ENCODE results near the gene OGFOD1. TPM values are rescaled to one million over a fixed set of nuclear protein-coding genes. Genes with fewer than 3 reads are reported as not detected.

Gene OGFOD1
- polyA plus RNA-seq, 3 donors, result 8.2 to 37.9 (median 23.4) TPM

DNA sequence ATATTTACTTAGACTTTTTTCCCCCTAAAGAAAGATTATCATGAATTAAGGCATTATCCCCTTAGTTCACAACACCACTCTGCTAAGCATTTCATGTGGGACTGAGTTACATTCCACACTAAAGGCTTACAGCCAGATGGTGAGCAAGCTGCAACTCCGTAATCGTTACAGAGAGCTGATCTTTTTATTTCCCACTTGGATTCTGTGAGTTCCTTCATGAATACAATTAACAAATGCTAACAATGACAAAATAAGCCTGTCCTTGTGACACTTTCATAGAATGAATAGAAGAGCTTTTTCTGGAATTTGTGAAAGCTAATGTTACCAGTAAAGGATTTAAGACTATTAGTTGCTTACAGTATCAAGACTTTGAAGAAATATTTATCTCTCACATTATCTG, 8.7 kb downstream of the OGFOD1 start:
- peaks cover 69 to 85% of the 10 kb centered on the region in 2 donors for H3K36me3 Mint-ChIP-seq
- 100% methylated on average over 2 of the region's 2 CpGs for WGBS (ENCODE audit: insufficient coverage)

DNA sequence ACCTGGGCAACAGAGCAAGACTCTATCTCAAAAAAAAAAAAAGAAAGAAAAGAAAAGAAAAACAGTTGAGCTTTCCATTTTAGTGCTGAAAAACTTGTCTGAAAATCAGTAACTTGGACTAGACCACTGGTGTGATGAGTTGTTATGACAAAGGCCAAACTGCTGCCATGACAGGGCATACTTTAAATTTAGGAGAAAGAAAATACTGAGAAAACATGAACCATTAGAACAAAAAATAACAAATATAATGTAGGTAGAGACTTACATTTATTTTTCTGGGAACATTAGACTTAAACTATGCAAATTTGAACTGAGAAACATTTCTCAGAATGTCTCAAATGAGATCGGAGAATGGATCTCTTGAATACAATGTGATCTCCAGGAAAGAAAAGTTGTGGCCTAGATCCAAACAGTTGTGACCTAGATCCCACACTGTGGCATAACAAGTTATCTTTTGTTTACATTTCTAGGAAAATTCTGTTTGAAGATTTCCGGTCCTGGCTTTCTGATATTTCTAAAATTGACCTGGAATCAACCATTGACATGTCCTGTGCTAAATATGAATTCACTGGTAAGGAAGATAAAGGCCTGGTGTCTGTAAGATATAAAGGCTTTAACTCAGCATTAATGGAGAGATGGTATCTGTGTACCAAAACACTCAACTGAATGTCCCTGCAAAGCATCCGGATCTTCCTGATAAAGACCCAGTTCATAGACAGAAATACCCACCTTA, 10.9 kb downstream of the OGFOD1 start:
- Mint-ChIP-seq H3K4me3 (no peak overlapping the region), H3K27me3 (ENCODE audit: low read depth in 3 of 3) (no peaks in the 10 kb centered on the region), H3K27ac (no peak overlapping the region), H3K4me1 (no peaks in the 10 kb centered on the region), H3K9me3 (no peaks in the 10 kb centered on the region), H3K36me3 (peaks cover 68 to 88% of the 10 kb centered on the region in 2 donors)
- Histone ChIP-seq H4K20me1 (ENCODE audit: insufficient read depth, low read length) (no peaks in the 10 kb centered on the region), H2AFZ (ENCODE audit: insufficient read depth, low read depth, low read length, poor library complexity, severe bottlenecking) (no peak overlapping the region), H3K9me3 (replicated peaks in 1 of 2; ENCODE audit: control insufficient read depth in 1 of 2, insufficient read depth in 1 of 2, low read length in 2 of 2) (no peaks in the 10 kb centered on the region), H3K4me3 (replicated peaks in 1 of 3; ENCODE audit: low read depth in 2 of 3, low read length in 3 of 3) (no peak overlapping the region), H3K27me3 (ENCODE audit: control insufficient read depth in 2 of 2, insufficient read depth in 2 of 2, low read length in 2 of 2) (no peaks in the 10 kb centered on the region), H3K4me1 (ENCODE audit: control insufficient read depth in 1 of 2, insufficient read depth in 2 of 2, low read length in 2 of 2) (no peaks in the 10 kb centered on the region), H3K27ac (ENCODE audit: low read depth in 1 of 2, low read length in 2 of 2) (no peak overlapping the region), H3K4me2 (replicated peaks; ENCODE audit: extremely low read depth, low read length, poor library complexity, severe bottlenecking) (no peak overlapping the region), H3K79me2 (ENCODE audit: insufficient read depth, low read length) (no peaks in the 10 kb centered on the region), H3K36me3 (replicated peaks in 1 of 2; ENCODE audit: control insufficient read depth in 1 of 2, insufficient read depth in 2 of 2, low read length in 2 of 2) (peaks cover 62 to 94% of the 10 kb centered on the region in 2 donors), H3K9ac (ENCODE audit: insufficient read depth, low read length, poor library complexity, severe bottlenecking) (no peak overlapping the region)
- TF ChIP-seq, protein P1, sequence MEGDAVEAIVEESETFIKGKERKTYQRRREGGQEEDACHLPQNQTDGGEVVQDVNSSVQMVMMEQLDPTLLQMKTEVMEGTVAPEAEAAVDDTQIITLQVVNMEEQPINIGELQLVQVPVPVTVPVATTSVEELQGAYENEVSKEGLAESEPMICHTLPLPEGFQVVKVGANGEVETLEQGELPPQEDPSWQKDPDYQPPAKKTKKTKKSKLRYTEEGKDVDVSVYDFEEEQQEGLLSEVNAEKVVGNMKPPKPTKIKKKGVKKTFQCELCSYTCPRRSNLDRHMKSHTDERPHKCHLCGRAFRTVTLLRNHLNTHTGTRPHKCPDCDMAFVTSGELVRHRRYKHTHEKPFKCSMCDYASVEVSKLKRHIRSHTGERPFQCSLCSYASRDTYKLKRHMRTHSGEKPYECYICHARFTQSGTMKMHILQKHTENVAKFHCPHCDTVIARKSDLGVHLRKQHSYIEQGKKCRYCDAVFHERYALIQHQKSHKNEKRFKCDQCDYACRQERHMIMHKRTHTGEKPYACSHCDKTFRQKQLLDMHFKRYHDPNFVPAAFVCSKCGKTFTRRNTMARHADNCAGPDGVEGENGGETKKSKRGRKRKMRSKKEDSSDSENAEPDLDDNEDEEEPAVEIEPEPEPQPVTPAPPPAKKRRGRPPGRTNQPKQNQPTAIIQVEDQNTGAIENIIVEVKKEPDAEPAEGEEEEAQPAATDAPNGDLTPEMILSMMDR (IDR thresholded peaks at IDR 0.05), result no peak
- intact Hi-C loops (cut with micrococcal nuclease), result no loop called here
- DNase-seq, result no peak
- no CpG with 5 or more reads among the region's 3 CpGs for WGBS (ENCODE audit: insufficient coverage)

More for the DNA sequence above, 8.7 kb downstream of the OGFOD1 start:
- no peak for DNase-seq
- TF ChIP-seq, protein P1 (IDR thresholded peaks at IDR 0.05), result no peak
- Mint-ChIP-seq H3K27me3 (ENCODE audit: low read depth in 3 of 3) (no peaks in the 10 kb centered on the region), H3K4me1 (no peaks in the 10 kb centered on the region), H3K27ac (no peak overlapping the region), H3K9me3 (no peaks in the 10 kb centered on the region), H3K4me3 (no peak overlapping the region)
- no peaks in the 10 kb centered on the region for H3K79me2 ChIP-seq (ENCODE audit: insufficient read depth, low read length)
- intact Hi-C loops (cut with micrococcal nuclease), result no loop called here
- no peaks in the 10 kb centered on the region for H3K9me3 ChIP-seq (replicated peaks in 1 of 2; ENCODE audit: control insufficient read depth in 1 of 2, insufficient read depth in 1 of 2, low read length in 2 of 2)
- H2AFZ ChIP-seq (ENCODE audit: insufficient read depth, low read depth, low read length, poor library complexity, severe bottlenecking), result no peak overlapping the region
- no peak overlapping the region for H3K4me3 ChIP-seq (replicated peaks in 1 of 3; ENCODE audit: low read depth in 2 of 3, low read length in 3 of 3)
- no peak overlapping the region for H3K27ac ChIP-seq (ENCODE audit: low read depth in 1 of 2, low read length in 2 of 2)
- no peaks in the 10 kb centered on the region for H3K4me1 ChIP-seq (ENCODE audit: control insufficient read depth in 1 of 2, insufficient read depth in 2 of 2, low read length in 2 of 2)
- H3K36me3 ChIP-seq (replicated peaks in 1 of 2; ENCODE audit: control insufficient read depth in 1 of 2, insufficient read depth in 2 of 2, low read length in 2 of 2), result peaks cover 58 to 94% of the 10 kb centered on the region in 2 donors
- no peaks in the 10 kb centered on the region for H3K27me3 ChIP-seq (ENCODE audit: control insufficient read depth in 2 of 2, insufficient read depth in 2 of 2, low read length in 2 of 2)
- no peaks in the 10 kb centered on the region for H4K20me1 ChIP-seq (ENCODE audit: insufficient read depth, low read length)
- no peak overlapping the region for H3K4me2 ChIP-seq (replicated peaks; ENCODE audit: extremely low read depth, low read length, poor library complexity, severe bottlenecking)
- H3K9ac ChIP-seq (ENCODE audit: insufficient read depth, low read length, poor library complexity, severe bottlenecking), result no peak overlapping the region

Data from CD14-positive monocyte (primary cell).